OCI-LY7 (cell line): ENCODE results near the gene SORCS3. TPM values are rescaled to one million over a fixed set of nuclear protein-coding genes. Genes with fewer than 3 reads are reported as not detected.

Experiments used
- BruUV-seq: library from RNA; stranded (reverse); fragments of 400-500 nt; replicated peaks from 2 replicates; lab custom pipeline; 2021; lab: Mats Ljungman, UMichigan
- CTCF ChIA-PET: fragments of 300-600 bp; sonication (Branson Sonifier 250); formaldehyde crosslinking; loops from one replicate; lab custom pipeline; 2022; ENCODE audit warnings: antibody characterized with exemption; ENCODE audit not compliant: unreplicated experiment; lab: Charles Lee
- POLR2A ChIA-PET: fragments of 300-600 bp; sonication (Branson Sonifier 250); formaldehyde crosslinking; loops from one replicate; lab custom pipeline; 2022; ENCODE audit warnings: antibody characterized with exemption; lab: Charles Lee
- DNase-seq: peaks from one replicate; pipeline ENCODE4 v3.0.0-alpha.2; 2015; ENCODE audit warnings: low spot score
- H2AFZ ChIP-seq: fragments of 200-600 bp; sonication (generic), shearing (Covaris generic); 2 replicates; pipeline ENCODE4 v1.6.1; 2014; ENCODE audit warnings: mild to moderate bottlenecking, antibody characterized with exemption, low read length, moderate library complexity
- H3K27ac ChIP-seq: fragments of 200-600 bp; sonication (generic); 2 replicates; pipeline ENCODE4 v1.5.1; 2014; ENCODE audit warnings: mixed run types, low read depth, mild to moderate bottlenecking, moderate library complexity, low read length, inconsistent platforms; ENCODE audit not compliant: poor library complexity, severe bottlenecking
- H3K36me3 ChIP-seq: fragments of 200-600 bp; sonication (generic); 2 replicates; pipeline ENCODE4 v1.6.1; 2014; ENCODE audit warnings: mild to moderate bottlenecking, antibody characterized with exemption, low read length, moderate library complexity, mixed read lengths; ENCODE audit not compliant: insufficient read depth
- H3K4me1 ChIP-seq: fragments of 200-600 bp; sonication (generic); 2 replicates; pipeline ENCODE4 v1.5.1; 2014; ENCODE audit warnings: mild to moderate bottlenecking, low read length; ENCODE audit not compliant: insufficient read depth, poor library complexity, severe bottlenecking
- H3K4me2 ChIP-seq: fragments of 200-600 bp; sonication (generic); 2 replicates; pipeline ENCODE4 v1.6.1; 2014; ENCODE audit warnings: mild to moderate bottlenecking, low read length
- H3K4me3 ChIP-seq: fragments of 200-600 bp; sonication (generic); 2 replicates; pipeline ENCODE4 v1.5.1; 2014; ENCODE audit warnings: mild to moderate bottlenecking, low read depth, low read length; ENCODE audit not compliant: poor library complexity, severe bottlenecking
- H3K79me2 ChIP-seq: fragments of 200-600 bp; sonication (generic); 2 replicates; pipeline ENCODE4 v1.6.1; 2016; ENCODE audit warnings: low read depth, mild to moderate bottlenecking, low read length, moderate library complexity, mixed read lengths; ENCODE audit not compliant: insufficient read depth
- H3K9me2 ChIP-seq: fragments of 200-600 bp; sonication (generic); 2 replicates; pipeline ENCODE4 v1.6.1; 2016; ENCODE audit warnings: mild to moderate bottlenecking, low read length, mixed read lengths; ENCODE audit not compliant: insufficient read depth
- H3K9me3 ChIP-seq: fragments of 200-600 bp; sonication (generic); 2 replicates; pipeline ENCODE4 v1.6.1; 2014; ENCODE audit warnings: mild to moderate bottlenecking, mixed run types, low read length, mixed read lengths
- H4K20me1 ChIP-seq: fragments of 200-600 bp; sonication (generic); 2 replicates; pipeline ENCODE4 v1.6.1; 2014; ENCODE audit warnings: mild to moderate bottlenecking, antibody characterized with exemption, low read length, moderate library complexity, mixed read lengths; ENCODE audit not compliant: insufficient read depth
- CTCF ChIP-seq: fragments of 200-600 bp; sonication (generic); conservative IDR thresholded peaks from 2 replicates; pipeline ENCODE4 v1.5.1; 2014; ENCODE audit warnings: mild to moderate bottlenecking, antibody characterized with exemption, low read length, moderate library complexity, mixed read lengths
- EZH2phosphoT487 ChIP-seq: fragments of 200-600 bp; sonication (generic); IDR thresholded peaks from 2 replicates; pipeline ENCODE4 v1.6.1; 2018; ENCODE audit warnings: low read depth, borderline replicate concordance, mild to moderate bottlenecking, mixed run types, antibody characterized with exemption, low read length, moderate library complexity, mixed read lengths
- intact Hi-C: fragments of 100-400 bp; cut with micrococcal nuclease; formaldehyde crosslinking; loops from one replicate; pipeline ENCODE4 v1.10.0; 2022; ENCODE audit not compliant: unreplicated experiment
- total RNA-seq, 2 experiments: library from RNA; depleted of rRNA in 1 of 2; stranded (reverse); fragments of >200 nt in 1 of 2; shearing (Covaris generic) in 1 of 2; gene quantifications; 2 replicates each; pipeline ENCODE4 v1.2.3, GENCODE V29; 2014 to 2022

Gene SORCS3
- total RNA-seq, 2 experiments from 2014 or later: not detected

GRCh38 chr10:105121743-105122142 is 480.7 kb downstream of the SORCS3 start:
- Histone ChIP-seq H3K4me1 (no peaks in the 10 kb centered on the region), H2AFZ (no peak overlapping the region), H3K4me3 (no peak overlapping the region), H3K9me2 (no peaks in the 10 kb centered on the region), H3K79me2 (no peaks in the 10 kb centered on the region), H3K27ac (no peak overlapping the region), H3K4me2 (no peak overlapping the region), H3K9me3 (no peaks in the 10 kb centered on the region), H3K36me3 (no peaks in the 10 kb centered on the region), H4K20me1 (no peaks in the 10 kb centered on the region)
- intact Hi-C loops: no loop called here
- BruUV-seq: no TSS peak
- ChIA-PET POLR2A (no interaction called here), CTCF (no interaction called here)
- no peak for DNase-seq
- no peak for TF ChIP-seq CTCF

- TF ChIP-seq EZH2phosphoT487: no peak
- no peak for TF ChIP-seq CTCF
Measured at GRCh38 chr10:105128111-105128510, 487.0 kb downstream of the SORCS3 start.

DNA sequence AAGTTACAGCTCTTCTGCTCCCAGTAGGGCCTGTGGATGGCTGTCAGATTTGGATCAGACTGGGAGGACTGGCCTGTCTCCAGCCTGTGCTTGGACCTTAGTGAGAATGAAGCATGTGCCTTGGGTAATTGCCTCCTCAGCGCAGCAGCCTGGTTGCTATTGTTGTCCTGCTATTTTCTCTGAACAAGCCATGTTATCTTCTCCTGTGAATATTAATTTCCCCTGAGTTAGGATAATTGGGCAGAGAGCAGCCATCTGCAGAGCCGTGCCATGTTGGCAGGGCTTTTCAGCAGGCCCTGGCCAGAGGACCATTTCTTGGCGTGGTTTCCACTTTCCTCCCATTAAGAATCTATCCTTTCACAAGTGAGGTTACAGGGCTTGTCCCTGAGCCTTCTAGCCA is 497.3 kb downstream of the SORCS3 start:
- Histone ChIP-seq H2AFZ (no peak overlapping the region), H3K4me3 (no peak overlapping the region), H3K27ac (no peak overlapping the region), H3K9me3 (no peaks in the 10 kb centered on the region), H3K4me1 (no peaks in the 10 kb centered on the region), H3K36me3 (no peaks in the 10 kb centered on the region), H4K20me1 (no peaks in the 10 kb centered on the region), H3K4me2 (no peak overlapping the region), H3K9me2 (no peaks in the 10 kb centered on the region), H3K79me2 (no peaks in the 10 kb centered on the region)
- intact Hi-C loops: no loop called here
- TF ChIP-seq EZH2phosphoT487 (no peak), CTCF (no peak)
- DNase-seq: no peak
- POLR2A ChIA-PET: interaction anchor here (0.8 kb wide), 1 partner anchor 10 kb away, joined by 3 read pairs; no protein-coding TSS in a partner anchor
- CTCF ChIA-PET: no interaction called here
- no TSS peak for BruUV-seq

More at GRCh38 chr10:105128111-105128510, 487.0 kb downstream of the SORCS3 start:
- BruUV-seq: no TSS peak
- ChIA-PET CTCF (no interaction called here), POLR2A (interaction anchor here (0.8 to 0.9 kb wide), 2 partner anchors 10 to 157 kb away, joined by 3 read pairs; no protein-coding TSS in a partner anchor)
- Histone ChIP-seq H2AFZ (no peak overlapping the region), H3K4me3 (no peak overlapping the region), H3K4me2 (no peak overlapping the region), H3K9me3 (no peaks in the 10 kb centered on the region), H4K20me1 (no peaks in the 10 kb centered on the region), H3K4me1 (no peaks in the 10 kb centered on the region), H3K27ac (no peak overlapping the region), H3K9me2 (no peaks in the 10 kb centered on the region), H3K36me3 (no peaks in the 10 kb centered on the region), H3K79me2 (no peaks in the 10 kb centered on the region)
- intact Hi-C loops: no loop called here
- DNase-seq: no peak
